GM19467 (cell line): ENCODE measurements around the gene IGSF9.
"Not testable (repeated sequence)": the region's sequence is repeated elsewhere in the genome, so short reads cannot be mapped to it uniquely, and the experiment has no call there.

Experiments
- ATAC-seq: cut with Tn5 transposase; IDR thresholded peaks from one replicate; pipeline ENCODE4 v1.9.1; 2021; ENCODE audit warnings: mild to moderate bottlenecking, moderate library complexity; ENCODE audit not compliant: unreplicated experiment

IGSF9 gene

DNA sequence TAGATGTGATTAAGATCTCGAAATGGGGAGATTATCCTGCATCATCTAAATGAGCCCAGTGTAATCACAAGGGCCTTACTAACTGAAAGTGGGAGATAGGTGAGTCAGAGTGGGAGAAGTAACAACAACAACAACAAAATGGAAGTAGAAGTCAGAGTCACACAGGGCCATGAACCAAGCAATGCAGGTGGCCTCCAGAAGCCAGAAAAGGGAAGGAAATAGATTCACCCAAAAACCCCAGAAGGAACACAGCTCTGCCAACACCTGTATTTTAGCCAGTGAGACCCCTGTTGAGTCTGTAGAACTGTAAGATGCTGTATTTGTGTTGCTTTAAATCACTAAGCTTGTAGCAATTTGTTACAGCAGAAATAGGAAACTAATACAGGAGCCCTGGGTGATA lies 24.2 kb downstream of the IGSF9 start:
- peak; percentile 19 for ATAC-seq

DNA sequence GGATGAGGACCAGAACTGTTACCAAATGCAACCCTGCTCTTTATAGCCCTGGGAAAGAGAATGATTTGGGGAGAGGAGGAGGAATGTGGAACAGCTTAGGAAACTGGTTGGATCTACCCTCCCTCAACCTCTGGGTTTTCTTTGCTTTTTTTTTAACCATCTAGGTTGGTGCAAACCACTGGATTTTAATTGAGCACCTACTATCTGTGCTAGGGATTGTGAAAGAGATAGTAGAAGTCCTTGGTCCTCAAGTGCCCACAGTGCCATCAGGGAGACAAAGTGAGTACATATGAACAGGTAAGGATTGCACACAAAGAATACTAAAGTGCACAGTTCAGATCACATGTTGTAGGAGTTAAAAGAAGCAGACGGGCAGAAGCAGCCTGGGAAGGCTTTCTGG lies 24.8 kb downstream of the IGSF9 start:
- no peak for ATAC-seq

DNA sequence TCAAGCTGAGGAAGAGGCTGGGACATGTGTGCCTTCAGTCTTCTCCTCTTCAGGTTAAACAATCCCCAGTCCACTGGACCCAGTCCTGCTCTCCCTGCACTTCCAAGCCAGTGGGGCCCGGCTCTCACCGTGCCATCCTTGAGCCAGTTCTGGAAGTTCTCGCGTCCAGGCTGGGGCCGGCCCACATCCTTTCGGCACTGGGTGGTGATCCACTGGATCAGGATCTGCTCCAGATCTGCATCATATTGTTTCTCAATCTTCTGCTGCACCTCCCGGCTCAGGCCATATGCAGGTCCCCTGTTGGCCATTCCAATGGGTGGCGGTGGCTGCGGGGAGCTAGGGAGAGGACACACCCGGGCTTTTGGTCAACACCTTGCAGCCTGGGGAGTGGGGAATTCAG lies 25.2 kb downstream of the IGSF9 start:
- ATAC-seq: no peak

DNA sequence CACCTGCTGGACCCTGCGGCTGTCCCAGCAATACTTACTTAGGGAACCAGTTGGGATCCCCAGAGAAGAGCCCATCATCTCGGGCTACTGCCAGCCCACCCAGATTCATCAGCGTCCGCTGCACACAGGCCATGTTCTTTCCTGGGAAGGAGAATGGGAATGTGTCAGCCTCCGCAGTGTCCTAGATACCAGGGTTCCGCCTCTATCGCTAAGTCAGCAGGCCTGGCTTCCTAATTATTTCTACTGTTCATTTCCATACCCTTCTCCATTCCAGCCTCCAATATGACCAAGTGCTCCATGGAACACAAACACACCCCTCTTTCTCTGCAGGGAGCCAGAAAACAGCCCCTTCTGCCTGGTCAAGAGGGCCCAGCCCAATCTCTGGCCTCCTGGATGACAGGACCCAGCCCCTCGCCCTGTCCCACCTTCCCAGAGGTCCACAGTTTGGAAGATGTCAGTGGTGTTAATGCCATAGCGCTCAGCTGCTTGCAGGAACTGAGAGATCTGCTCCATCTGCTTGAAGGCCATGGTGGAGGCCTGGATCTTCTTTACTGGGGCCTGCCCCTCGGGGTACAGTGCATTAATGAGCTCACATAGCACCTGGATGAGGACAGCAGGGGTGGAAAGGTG lies 26.1 kb downstream of the IGSF9 start:
- ATAC-seq: no peak

DNA sequence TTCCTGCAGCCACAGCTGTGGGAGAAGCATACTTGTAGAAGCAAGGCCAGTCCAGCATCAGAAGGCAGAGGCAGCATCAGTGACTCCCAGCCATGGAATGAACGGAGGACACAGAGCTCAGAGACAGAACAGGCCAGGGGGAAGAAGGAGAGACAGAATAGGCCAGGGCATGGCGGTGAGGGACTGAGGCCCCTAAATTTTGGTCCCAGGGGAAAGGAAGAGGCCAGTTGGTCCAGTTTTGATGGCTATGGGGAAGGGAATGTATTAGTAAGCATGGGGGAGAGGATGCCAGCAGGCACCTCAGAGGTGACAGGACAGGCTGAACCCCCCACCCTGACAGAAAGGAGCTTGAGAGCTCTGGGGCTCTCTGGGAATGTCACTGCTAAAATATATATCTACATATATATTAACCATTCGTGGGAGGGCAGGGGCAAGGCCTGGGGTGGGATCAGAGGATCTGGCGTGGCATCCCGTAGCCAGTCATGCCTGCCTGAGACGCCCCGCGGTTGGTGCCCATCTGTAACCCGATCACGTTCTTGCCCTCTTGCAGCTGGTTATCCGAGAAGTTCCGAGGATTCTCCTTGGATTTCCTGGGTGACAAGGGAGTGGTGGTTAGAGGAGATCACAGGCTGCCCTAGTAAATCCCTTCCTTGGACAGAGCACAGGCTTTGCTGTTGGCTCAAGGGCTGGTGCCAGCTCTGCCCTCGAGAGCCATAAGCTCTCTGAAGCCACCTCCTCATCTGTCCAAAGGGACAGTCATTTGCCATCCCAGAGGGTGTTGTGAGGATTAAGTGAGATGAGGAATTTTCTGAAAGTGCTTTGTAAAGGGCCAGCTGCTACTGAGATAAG lies 26.8 kb downstream of the IGSF9 start:
- no peak for ATAC-seq

DNA sequence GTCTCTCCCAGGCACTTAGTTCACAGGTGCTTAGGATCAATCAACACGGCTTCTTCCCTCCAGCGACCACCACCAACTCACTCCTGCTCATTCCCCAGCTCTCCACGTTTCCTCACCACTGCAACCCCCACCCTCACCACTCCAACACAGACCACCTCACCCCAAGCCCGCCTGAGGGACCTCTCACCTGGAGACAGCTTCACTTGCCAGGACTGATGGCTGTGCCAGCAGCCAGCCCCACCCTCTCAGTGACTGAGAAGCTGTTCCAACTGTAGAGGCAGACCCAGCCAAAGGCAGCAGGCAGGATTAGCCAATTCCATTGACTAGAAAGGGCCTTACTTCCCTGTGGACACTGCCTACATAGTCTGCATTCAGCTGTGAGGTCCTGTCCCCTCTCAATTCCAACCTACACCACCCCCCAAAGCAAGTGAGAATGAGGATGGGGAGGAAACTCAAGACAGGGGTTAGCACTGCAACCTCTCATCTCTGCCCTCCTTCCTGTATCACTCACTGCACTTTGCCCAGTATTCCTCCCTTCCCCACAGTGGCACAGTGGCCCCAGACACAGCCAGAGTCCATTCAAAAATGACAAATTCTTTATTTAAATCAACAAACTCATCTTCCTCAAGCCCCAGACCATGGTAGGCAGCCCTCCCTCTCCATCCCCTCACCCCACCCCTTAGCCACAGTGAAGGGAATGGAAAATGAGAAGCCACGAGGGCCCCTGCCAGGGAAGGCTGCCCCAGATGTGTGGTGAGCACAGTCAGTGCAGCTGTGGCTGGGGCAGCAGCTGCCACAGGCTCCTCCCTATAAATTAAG lies 27.7 kb downstream of the IGSF9 start:
- no peak for ATAC-seq

DNA sequence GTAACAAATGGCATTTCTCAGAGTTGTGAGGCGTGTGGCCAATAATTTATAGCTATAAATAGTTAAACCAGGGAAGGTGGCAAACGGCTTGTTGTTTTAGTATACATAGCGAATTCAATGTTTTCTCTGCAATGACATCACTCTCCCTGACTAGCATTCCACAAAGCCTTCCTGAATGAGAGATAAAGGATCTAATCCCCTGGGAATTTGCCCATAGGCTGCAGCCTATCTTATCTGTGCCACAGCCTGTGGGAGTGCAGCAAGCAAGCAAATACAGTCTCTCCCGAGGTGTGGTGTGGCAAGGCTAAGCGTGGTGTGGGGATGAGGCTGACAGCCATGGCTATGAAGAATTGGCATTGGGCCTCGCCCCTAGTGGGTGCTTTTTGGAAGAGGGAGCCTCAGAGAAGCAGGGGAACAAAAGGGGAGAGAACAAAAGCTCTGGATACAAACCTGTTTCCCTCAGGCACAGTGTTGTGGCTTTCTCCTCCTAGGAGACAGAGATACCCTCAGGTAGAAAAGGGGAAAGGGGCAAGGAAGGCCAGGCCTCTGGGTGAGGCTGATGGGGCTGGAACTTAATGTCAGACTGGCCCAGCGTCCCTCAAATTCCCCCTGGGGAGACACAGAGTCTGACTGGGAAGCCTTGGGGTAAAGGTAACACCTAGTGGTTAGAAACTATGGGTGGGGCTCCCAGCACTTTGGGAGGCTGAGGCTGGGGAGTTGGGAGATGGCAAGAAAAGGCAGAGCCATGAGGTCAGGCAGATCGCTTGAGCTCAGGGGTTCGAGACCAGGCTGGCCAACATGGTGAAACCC lies 29.0 kb downstream of the IGSF9 start:
- ATAC-seq: no peak

DNA sequence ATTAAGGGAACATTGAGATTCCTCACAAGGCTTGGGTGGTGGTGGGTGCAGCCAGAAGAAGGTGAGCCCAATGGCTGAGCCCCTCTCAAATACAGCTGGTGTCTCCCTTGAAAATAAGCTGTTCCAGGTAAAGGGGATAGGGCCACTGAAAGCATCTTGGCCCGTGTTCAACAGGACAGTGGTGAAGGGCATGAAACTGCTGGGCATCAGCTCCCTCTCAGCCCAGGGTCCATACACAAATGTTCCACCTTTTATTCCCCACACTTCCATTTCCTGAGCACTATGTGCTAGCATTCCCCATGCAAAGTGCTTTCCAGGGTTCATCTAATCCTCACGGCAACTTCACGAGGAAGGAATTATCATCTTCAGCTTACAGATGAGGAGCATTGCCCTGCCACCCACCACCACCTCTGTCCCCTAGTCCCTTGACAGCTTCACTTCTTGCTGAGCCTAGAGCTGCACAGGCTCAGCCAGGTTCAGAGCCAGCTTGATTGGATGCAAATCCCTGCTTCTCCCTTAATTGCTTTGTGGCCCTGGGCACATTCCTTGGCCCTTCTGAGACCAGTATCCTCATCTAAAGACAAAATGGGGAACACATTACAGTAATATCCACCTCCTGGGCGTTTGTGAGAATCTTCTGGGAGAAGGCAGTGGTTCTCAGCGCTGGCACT lies 29.7 kb downstream of the IGSF9 start:
- ATAC-seq: no peak

DNA sequence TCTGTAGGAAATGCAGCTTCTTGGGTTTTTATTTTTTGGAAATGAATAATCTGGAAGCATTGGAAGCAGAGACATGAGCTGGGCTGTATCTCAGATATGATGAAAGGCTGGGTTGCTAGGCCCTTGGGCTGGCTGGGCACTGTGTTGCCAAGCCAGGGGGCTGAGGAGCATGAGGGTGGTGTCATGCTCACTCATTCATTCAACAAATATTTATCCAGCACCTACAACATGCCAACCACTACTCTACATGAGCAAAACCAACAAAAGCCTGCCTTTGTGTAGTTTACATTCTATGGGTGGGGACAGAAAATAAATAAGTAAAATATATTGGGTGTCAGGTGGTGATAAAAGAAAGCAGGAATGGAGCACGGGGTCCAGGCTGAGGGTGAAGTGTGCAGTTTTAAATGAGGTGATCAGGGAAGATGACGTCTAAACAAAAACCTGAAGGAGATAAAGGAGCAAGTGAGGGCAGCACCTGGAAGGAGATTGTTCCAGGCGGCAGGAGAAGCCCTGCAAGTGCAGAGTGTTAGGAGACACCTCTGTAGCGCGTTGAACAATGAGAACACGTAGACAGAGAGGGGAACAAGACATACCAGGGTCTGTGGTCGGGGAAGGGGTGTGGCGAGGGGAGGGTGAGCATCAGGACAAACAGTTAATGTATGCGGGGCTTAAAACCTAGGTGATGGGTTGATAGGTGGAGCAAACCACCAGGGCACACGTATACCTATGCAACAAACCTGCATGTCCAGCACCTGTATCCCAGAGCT lies 31.0 kb downstream of the IGSF9 start:
- ATAC-seq: no peak

DNA sequence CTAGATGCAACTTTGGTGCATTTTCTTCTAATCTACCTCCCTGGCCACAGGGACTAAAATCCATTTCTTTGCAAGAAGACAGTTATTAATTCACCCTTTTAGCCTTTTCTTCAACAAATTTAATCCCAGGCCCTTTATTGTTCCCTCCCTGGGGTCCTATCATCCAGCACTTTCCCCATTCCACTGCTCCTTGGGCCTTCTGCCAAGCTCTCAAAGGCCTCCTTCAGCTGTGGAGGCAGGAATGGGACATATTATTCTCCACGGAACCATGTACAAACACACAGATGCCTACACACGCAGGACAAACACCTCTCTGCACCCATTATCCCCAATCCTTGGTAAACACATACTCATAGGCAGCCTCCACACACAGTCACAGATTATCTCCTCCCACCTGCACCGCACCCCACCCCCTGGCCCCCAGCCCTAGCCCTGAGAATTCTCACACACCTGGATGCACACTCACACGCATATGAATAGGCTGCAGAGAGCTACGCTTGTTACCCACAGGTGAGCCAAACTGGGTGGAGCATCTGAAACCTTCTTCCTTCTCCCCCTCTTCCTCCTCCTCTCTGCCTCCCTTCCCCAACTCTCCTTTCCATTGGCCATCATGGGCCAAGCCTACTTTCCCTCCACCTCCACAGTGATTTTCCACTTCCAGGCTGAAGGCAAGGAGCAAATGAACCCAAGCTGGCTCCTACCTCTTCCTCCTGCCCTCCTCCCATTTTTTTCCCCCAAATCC lies 31.8 kb downstream of the IGSF9 start:
- no peak for ATAC-seq

DNA sequence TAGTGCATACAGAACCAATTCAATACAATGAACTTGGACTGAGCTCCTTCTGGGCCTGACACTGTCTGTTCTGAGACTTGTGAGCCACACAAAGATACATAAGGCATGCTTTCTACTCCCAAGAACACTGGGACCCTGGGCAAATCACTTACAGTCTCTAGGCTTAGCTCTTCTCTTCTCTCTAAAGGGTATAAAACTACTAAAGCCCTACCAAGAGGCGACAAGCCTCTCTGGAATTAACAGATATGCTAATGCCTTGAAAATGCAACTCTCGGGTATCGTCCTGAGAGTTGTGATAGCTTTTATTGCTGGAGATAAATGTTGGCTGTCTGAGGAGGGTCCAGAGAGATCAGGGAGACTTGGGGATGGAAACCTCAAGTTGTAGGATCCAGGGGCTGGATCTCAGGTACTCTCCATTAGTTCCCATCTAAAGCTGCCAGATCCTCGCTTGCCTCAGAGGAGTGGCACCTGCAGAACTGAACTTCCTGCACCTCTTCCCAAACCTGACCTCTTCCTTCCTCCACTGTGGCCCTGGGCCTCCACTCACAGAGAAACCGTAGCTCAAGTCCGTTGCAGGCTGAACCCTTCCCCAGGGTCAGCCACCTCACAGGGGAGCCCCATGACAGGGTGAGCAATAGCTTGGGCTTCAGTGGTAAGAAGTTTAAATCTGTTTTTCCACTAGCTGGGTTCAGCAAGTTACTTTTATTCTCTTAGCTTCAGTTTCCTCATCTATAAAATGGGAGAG lies 33.9 kb downstream of the IGSF9 start:
- no peak for ATAC-seq

DNA sequence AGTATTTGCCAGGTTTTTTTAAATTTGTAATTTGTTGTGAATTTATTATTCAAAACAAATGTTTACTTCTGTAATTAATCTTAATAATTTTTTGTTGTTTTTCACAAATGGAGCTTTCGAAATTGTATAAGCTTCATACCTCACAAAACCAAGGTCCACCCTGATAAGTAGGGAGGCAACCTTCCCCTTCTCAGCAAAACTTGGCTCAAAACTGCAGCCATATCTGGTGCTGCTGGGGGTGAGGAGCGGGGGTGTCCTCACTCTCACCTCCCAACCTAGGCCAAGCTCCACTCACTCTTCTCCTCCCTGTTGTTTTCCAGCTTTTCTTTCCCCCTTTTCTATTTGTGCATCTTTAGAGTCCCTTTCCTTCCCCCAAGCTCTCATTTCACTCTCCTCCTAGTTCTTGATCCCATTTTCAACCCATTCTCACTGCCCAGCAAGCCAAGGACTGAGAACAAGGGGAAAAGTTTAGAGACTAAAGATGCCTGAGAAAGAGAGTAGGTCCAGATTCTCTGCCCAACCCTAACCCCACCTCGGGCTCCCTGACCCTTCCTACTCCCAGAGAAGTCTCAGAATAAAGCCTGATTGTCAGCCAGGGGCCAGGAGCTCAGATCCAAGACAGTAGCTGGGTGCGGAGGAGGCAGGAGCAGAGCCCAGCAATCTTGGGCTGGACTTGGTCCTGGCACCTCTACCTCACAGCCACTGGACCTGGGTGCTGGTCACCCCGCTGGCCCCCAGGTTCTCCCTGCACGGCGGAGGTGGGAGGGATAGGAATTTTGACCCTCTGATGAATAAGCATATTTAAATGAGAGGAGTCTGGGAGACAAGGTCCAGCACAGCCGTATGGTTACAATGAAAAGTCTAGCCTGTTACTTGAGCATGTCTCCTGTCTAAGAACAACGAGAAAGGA lies 37.1 kb downstream of the IGSF9 start:
- ATAC-seq: no peak

DNA sequence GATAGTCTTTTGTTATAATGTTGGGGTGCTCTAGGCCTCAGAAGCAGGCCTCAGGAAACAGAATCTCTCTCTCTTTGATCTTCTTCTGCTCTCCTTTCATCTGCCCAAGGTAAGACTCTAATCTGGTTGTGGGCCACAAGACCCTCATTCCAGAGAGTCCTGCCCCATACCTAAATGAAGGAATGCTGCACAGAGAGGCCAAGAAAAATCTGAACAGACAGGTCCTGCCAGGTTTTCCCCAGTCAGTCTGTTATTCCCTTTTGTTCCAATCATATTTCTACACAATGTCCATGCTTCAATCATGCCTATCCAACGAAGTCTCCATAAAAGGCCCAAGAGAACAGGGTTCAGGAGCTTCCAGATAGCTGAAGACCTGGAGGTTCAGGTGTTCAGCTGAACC lies 38.5 kb downstream of the IGSF9 start:
- no peak for ATAC-seq

DNA sequence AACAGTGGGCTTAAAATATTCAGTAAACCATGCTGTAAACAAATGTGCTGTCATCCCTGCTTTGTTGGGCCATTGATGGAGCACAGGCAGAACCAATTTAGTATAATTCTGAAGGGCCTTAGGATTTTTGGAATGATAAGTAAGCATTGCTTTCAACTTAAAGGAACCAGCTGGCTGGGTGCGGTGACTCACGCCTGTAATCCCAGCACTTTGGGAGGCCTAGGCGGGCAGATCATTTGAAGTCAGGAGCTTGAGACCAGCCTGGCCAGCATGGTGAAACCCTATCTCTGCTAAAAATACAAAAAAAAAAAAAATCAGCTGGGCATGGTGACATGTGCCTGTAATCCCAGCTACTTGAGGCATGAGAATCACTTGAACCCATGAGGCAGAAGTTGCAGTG lies 41.4 kb downstream of the IGSF9 start:
- ATAC-seq: not testable (repeated sequence)

DNA sequence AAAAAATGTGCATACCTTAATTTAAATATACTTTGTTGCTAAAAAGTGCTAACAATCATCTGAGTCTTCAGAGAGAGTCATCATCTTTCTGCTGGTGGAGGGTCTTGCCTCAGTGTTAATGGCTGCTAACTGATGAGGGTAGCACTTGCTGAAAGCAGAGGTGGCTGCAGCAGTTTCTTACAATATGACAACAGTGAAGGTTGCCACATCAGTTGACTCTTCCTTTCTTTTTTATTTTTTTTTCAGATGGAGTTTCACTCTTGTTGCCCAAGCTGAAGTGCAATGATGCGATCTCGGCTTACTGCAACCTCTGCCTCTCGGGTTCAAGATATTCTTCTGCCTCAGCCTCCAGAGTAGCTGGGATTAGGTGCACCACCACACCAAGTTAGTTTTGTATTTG lies 42.9 kb downstream of the IGSF9 start:
- ATAC-seq: no peak

DNA sequence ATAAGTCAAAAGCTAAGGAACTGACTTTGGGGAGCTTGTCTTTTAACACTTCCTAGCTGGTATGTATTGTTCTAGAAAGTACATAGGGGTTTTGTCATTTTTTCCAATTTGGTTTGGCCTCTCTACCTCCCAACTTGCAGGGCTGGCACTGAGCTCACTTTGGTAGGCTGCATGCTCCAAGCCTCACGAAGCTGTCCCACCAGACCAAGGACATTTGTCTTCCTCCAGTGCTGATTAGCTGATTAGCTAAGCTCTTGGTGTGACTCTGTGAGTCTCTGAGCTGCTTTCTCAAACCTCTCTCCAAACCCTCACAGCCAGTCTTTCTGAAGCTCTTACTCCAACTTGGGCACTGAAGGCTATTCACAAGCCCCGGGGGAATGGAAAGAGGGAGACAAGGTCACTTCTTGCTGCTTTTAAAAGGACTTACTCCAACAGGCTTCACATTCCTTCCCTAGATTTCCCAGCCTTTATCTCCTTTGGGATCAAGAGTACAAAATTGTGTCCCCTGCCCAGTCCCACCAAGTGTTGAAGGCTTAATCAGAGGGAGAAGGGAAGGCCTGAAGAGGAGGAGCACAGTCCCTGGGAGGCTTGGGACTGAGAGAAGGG lies 44.6 kb downstream of the IGSF9 start:
- ATAC-seq: no peak
